Effector CD8-positive, alpha-beta T cell (primary cell): Measurements from ENCODE around the gene PEX7.
"Not testable (repeated sequence)": the region's sequence is repeated elsewhere in the genome, so short reads cannot be mapped to it uniquely, and the experiment has no call there.

Source experiments
- DNase-seq: peaks from one replicate; lab custom pipeline; 2025; lab: John Stamatoyannopoulos, UW

Gene PEX7

DNA sequence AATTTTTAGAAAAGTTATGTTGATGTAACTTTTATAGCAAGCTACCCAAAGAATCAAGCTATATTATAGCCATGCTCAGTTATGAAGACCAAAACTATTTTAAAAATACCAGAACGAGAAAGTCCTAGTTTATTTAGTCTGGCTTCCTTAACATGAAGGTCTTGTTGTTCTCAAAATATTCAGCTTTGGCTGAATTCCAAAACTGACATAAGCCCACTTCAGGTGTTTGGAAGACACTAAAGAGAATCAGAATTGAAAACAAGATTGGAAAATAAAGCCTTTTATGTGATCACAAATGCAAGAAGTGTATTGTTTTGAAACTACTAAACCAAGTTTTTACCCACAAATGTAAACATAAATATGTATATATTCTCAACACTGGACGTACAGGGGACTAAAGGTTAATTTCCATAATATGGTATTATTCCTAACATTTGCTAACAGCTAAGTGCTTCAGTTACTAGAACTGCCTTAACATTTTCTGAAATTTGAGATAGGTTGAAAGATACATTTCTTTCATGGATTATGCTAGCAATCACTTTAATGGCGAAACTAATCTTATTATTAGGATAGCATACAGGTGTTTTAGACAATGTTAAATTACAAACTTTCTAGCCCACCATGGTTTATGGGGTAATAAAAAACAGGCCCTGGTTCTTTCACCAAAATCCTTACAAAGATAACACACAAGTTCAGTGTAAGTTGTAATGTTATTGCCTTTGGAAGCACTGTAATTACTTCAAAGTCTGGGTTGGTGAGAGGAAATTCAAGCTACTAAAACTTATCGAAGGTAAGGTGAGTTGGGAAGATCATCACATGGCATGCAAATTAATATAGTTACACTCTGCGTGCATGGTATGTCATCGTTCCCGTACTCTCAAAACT, 31.7 kb upstream of the PEX7 start:
- DNase-seq = no peak

DNA sequence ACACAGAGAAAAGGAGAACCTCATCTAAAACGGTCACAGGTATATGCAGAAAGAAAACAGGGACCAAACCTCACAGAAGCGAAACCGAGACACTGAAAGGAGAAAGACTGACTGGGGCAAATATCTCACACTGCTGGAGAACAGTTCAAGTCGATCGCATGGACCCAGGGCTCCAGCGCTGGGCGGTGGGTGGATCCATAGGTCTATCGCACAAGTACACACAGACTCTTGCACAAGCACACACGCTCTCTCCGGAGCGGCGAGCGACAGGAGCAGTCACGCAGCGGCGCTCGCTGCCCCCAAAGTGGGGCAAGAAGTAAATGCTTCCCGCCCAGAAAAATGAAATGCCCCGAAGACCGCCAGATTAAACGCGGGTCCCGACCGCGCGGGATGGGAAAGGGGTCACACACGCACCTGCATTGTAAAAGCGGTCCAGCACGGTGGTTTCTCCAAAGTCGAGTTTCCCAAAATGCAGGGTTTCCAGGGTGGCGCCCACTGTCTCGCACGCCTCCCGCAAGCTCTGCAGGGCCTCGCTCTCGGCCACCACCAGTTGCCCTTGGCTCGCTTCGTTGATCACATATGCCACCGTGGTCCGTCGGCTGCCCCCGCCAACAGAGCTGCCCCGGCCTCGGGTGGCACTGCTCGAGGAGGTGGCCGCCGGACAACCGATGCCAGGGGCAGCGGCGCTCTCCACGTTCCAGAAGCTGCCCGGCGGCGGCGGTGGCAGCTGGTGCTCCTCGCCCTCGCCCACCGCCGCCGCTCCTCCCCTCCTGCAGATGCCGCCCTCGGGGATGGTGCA, 30.9 kb upstream of the PEX7 start:
- peak; percentile 24 for DNase-seq

GRCh38 chr6:136792095-136792409, 30.3 kb upstream of the PEX7 start:
- DNase-seq = no peak

DNA sequence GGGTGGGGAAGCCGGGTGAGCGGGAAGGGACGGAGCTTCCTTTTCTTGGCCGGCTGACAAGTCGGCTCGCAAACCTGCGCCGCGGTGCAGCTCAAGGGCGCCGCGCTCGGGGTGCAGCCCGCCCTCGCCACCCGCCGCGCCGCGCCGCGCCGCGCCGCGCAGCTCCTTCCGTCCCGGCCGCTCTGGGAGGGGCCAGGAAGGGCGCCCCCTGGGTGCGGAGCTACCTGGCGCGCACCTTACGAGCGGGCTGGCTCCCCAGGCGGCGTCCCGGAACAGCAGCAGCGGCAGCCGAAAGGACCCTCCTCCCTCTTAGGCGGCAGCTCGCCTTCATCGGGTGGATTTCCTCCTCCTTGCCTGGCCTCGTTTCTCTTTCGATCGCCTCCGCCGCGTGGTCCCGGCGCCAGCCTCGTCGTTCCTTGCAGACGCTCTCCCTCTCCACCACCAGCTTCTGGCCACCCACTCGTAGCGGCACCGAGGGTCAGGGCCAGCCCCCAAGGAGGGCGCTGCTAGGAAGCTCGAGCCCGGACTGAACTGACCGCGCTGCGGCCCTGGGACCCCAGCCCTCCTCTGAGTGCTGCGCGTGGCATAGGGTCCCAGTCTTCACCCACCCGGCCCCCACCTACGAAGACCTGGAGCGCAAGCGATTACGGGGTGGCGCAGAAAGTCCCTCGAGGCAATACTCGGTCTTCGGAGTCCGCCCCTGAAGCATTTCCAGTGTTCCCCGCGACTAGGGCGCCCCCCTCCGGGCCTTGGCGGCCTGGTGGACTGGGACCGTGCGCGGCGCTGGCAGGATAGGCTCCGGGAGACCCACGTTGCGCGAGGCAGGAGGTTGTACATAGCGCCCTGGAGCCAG, 29.8 kb upstream of the PEX7 start, which contains the start of gene MAP3K5:
MAP3K5 (minus strand) TSS at position 68 of the 853 bp plus-strand sequence. CDS start 320 bp downstream, outside the sequence.
- DNase-seq = peak; percentile 87

GRCh38 chr6:136793363-136793762, 29.0 kb upstream of the PEX7 start:
- DNase-seq = no peak

DNA sequence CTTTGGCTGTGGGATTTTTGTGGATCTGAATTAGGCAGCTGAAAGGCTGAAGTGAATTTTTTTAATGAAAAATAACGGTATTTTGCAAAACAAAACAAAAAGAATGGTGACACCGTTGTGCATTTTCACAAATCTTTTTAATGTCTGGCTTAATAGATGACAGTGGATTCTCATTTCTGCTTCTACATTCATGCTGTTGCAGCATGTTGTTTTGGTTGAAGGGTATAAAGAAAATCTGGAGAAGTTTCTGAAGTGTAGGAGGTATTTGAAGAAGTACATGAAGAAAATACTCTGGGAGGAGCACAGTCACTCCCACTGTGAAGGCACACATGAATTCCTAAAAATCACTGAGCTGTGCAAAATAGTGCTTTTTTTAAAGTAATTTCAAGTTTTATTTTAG, 27.0 kb upstream of the PEX7 start:
- DNase-seq = no peak

- DNase-seq = no peak
These were observed 26.4 kb upstream of the PEX7 start for GRCh38 chr6:136795996-136796395.

- no peak for DNase-seq
These were observed 24.3 kb upstream of the PEX7 start for GRCh38 chr6:136798044-136798443.

- no peak for DNase-seq
These were observed 20.8 kb upstream of the PEX7 start for GRCh38 chr6:136801581-136801980.

GRCh38 chr6:136803608-136804007, 18.8 kb upstream of the PEX7 start:
- no peak for DNase-seq

DNA sequence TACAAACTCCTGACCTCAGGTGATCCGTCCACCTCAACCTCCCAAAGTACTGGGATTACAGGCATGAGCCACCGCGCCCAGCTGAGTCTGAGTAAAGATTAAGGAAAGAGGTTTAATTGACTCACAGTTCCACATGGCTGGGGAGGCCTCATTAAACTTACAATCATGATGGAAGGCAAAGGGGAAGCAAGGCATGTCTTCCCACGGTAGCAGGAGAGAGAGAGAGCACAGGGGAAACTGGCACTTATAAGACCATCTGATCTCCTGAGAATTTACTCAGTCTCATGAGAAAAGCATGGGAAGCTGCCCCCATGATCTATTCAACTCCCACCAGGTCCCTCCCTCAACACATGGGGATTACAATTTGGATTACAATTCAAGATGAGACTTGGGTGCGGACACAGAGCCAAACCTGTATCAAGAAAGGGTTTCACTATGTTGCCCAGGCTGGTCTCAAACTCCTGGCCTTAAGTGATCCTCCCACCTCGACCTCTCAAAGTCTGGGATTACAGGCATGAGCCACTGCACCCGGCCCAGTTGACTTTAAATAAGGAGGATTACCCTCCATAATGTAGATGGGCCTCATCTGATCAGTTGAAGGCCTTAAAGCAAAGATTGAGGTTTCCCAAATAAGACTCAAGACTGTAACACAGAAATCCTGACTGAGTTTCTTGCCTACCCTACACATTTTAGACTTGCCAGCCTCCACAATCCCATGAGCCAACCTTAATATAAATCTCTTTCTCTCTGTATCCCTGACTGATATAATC, 13.1 kb upstream of the PEX7 start:
- DNase-seq = no peak

DNA sequence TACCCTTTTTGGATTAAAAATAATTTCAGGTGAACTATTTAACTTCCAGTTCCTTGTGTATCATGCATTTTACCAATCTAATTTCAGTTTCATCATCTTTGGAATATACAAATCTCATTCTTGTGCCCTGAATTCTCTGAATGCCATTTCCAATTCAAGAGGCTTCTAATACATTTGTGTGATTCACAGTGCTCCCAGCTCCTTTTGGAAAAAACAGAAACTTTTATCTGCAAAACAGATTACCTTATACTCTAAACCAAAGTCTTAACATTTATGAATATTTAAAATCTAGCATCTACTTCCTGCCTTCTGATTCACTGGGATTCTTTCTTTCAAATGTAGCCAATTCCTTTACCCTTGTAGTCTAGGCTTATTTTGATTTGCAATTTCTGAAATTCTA, 11.1 kb upstream of the PEX7 start:
- no peak for DNase-seq

- no peak for DNase-seq
These were observed 10.2 kb upstream of the PEX7 start for GRCh38 chr6:136812174-136812573.

- not testable (repeated sequence) for DNase-seq
These were observed 6.8 kb upstream of the PEX7 start for GRCh38 chr6:136815608-136816007.

DNA sequence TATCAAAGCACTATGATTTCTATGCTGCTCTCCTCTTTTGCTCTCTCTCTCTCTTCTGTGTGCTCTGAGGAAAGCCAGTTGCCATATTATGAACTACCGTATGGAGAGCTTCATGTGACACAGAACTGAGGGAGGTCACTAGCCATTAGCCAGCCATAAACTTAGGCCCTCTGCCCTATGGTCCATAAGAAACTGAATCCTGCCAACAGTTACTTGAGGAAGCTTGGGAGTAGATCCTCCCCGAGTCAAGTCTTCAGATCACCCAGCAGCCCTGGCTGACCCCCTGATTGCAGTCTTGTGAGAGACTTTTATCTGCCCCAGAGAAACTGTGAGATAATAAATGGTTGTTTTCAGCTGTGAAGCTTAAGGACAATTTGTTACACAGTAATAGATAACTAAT, 5.7 kb upstream of the PEX7 start:
- DNase-seq = no peak

DNA sequence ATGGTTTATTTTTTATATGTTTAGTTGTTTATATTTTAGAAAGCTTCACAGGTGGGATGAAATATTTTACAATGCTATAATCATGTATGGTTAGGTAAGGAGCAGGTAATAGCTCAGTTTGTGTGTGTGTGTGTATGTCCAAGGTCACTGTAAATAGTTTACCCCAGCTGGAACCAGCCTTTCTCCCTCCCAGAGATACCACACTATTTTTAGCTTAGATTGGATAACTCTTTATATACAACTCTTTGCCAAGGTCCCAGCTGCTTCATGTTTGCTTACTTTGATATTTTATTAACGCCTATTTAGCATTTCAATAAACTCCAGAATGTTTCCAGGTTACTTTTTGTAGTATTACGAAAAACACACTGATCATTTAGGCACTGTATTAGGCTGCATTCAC, 1.8 kb upstream of the PEX7 start:
- no peak for DNase-seq

DNA sequence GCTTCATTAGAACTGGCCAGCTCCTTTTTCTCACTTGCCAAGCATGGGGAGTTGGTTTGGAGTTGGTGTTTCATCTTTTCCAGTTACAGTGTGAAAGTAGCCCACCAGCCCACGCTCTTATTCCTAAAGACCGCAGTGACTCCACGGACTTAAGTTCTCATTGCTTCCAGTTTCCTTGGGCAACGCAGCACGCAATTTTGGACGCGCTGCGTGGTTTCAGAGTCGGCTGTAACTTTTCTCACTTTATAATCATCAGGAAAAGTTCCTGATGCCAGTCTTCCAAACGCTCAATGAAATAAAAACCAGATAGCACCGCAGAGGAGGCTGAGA, 381 bp upstream of the PEX7 start:
- DNase-seq = no peak

DNA sequence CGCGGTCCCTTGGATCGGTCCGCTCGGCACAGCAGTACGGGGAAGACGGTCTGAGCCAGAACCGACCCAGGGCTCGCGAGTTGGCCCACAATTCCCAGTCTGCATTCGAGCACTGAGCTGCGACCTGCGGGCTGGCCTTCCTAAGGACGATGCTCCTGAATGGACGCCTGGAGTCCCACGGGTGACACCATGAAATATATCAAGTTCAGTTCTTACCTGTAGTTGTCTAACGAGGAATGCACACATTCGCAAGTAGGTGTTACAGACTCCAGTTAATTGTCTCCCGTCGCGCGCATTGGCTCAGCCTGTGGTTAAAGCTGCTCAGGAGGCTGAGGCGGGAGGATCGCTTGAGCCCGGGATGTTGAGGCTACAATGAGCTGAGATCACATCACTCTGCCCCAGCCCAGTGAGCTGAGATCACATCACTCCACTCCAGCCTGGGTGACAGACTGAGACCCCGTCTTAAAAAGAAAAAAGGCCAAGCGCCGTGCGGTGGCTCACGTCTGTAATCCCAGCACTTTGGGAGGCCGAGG, 802 bp downstream of the PEX7 start:
- DNase-seq = no peak

GRCh38 chr6:136826216-136826615, 3.8 kb downstream of the PEX7 start:
- DNase-seq = no peak

DNA sequence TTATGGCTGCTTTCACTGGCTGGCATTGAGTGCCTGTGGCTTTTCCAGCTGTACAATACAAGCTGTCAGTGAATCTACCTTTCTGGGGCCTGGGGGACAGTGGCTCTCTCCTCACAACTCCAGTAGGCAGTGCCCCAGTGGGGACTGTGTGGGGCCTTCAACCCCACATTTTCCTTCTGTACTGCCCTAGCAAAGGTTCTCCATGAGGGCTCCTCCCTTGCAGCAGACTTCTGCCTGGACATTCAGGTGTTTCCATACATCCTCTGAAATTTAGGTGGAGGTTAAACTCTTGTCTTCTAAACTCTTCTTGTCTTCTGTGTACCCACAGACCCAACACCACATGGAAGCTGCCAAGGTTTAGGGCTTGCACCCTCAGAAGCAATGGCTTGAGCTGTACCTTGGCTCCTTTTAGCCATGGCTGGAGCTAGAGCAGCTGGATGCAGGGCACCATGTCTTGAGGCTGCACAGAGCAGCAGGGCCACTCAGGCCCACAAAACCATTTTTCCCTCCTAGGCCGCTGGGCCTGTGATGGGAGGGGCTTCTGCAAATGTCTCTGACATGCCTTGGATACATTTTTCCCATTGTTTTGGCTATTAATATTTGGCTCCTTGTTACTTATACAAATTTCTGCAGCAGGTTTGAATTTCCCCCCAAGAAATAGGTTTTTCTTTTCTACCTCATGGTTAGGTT, 9.6 kb downstream of the PEX7 start:
- no peak for DNase-seq
